HCT116 (cell line): ENCODE measurements around the gene MORC4. TPM values are rescaled to one million over a fixed set of nuclear protein-coding genes. Genes with fewer than 3 reads are reported as not detected.

ENCODE experiments used
- ATAC-seq: fragments of 200-7000 bp; cut with Tn5 transposase; 2 replicates; pipeline ENCODE4 v1.9.1; 2020; ENCODE audit warnings: mild to moderate bottlenecking, moderate library complexity
- BruUV-seq: library from RNA; stranded (reverse); fragments of 400-500 nt; replicated peaks from 2 replicates; lab custom pipeline; 2021; lab: Mats Ljungman, UMichigan
- CTCF ChIA-PET: fragments of 300-600 bp; sonication (Branson Sonifier 250); formaldehyde crosslinking; loops from one replicate; lab custom pipeline; 2021; ENCODE audit warnings: antibody characterized with exemption; lab: Charles Lee
- POLR2A ChIA-PET: fragments of 300-600, 350-600 bp; sonication (Branson Sonifier 250); formaldehyde crosslinking; loops from one replicate; lab custom pipeline; 2021; ENCODE audit warnings: antibody characterized with exemption; lab: Charles Lee
- RAD21 ChIA-PET, 2 experiments: fragments of 300-600 bp; sonication (Branson Sonifier 250); formaldehyde crosslinking; loops; one replicate each; lab custom pipeline; 2023; ENCODE audit warnings: low total read pairs in 2 of 2; ENCODE audit not compliant: uncharacterized antibody in 2 of 2, unreplicated experiment in 2 of 2, low non-redundant PET in 1 of 2; lab: Charles Lee
- DNase-seq: peaks from one replicate; pipeline ENCODE4 v3.0.0-alpha.2; 2010; ENCODE audit warnings: low read depth, low spot score
- H2AFZ ChIP-seq: fragments of 200-600 bp; shearing (Covaris generic), sonication (generic); 2 replicates; pipeline ENCODE4 v1.6.1; 2017; ENCODE audit warnings: low read depth, mixed run types, mixed read lengths, antibody characterized with exemption, low read length; ENCODE audit not compliant: poor library complexity, severe bottlenecking
- H3K27ac ChIP-seq: 2 replicates; pipeline ENCODE4 v1.5.1; 2012; ENCODE audit warnings: low read depth, low read length
- H3K27me3 ChIP-seq: fragments of 200-600 bp; sonication (generic); 2 replicates; pipeline ENCODE4 v1.6.1; 2016; ENCODE audit warnings: mixed run types, low read length, mixed read lengths; ENCODE audit not compliant: insufficient read depth
- H3K36me3 ChIP-seq, 2 experiments: fragments of 200-500 bp in 1 of 2; fragments of 200-600 bp in 1 of 2; sonication (Bioruptor generic) in 1 of 2; sonication (generic) in 1 of 2; 2 replicates each; pipeline versions ENCODE4 v1.5.1 to v1.6.1; 2014 to 2016; ENCODE audit warnings: low read length in 2 of 2, inconsistent platforms in 1 of 2, mixed read lengths in 1 of 2, mixed run types in 1 of 2; ENCODE audit not compliant: insufficient read depth in 2 of 2, control insufficient read depth in 1 of 2
- H3K4me1 ChIP-seq, 2 experiments: fragments of 200-600 bp in 1 of 2; sonication (generic) in 1 of 2; 2 replicates each; pipeline versions ENCODE4 v1.5.1 to v1.6.1; 2012 to 2017; ENCODE audit warnings: low read length in 2 of 2, inconsistent platforms in 1 of 2, mild to moderate bottlenecking in 1 of 2, mixed read lengths in 1 of 2, mixed run types in 1 of 2, moderate library complexity in 1 of 2; ENCODE audit not compliant: insufficient read depth in 2 of 2, control insufficient read depth in 1 of 2
- H3K4me2 ChIP-seq: fragments of 200-600 bp; sonication (generic); 2 replicates; pipeline ENCODE4 v1.6.1; 2017; ENCODE audit warnings: mixed run types, low read length, mixed read lengths
- H3K4me3 ChIP-seq, 2 experiments: fragments of 200-600 bp in 1 of 2; sonication (generic) in 1 of 2; replicated peaks in 1 of 2; 2 replicates each; pipeline ENCODE4 v1.5.1; 2011 to 2016; ENCODE audit warnings: low read length in 2 of 2, control low read depth in 1 of 2, low read depth in 1 of 2, mild to moderate bottlenecking in 1 of 2, mixed read lengths in 1 of 2, mixed run types in 1 of 2
- H3K79me2 ChIP-seq: fragments of 200-600 bp; sonication (generic); 2 replicates; pipeline ENCODE4 v1.6.1; 2017; ENCODE audit warnings: mild to moderate bottlenecking, mixed run types, low read length, moderate library complexity, mixed read lengths; ENCODE audit not compliant: insufficient read depth
- H3K9ac ChIP-seq: fragments of 200-600 bp; sonication (generic); 2 replicates; pipeline ENCODE4 v1.6.1; 2016; ENCODE audit warnings: low read length, mixed read lengths
- H3K9me2 ChIP-seq: fragments of 200-600 bp; sonication (generic), shearing (Covaris generic); 2 replicates; pipeline ENCODE4 v1.6.1; 2017; ENCODE audit warnings: mixed run types, mild to moderate bottlenecking, moderate library complexity; ENCODE audit not compliant: insufficient read depth
- H3K9me3 ChIP-seq, 2 experiments: fragments of 200-500 bp in 1 of 2; fragments of 200-600 bp in 1 of 2; sonication (Bioruptor generic) in 1 of 2; sonication (generic) in 1 of 2; 2 replicates each; pipeline ENCODE4 v1.6.1; 2014 to 2017; ENCODE audit warnings: low read length in 2 of 2, mixed read lengths in 2 of 2, inconsistent platforms in 1 of 2, low read depth in 1 of 2, mild to moderate bottlenecking in 1 of 2, mixed run types in 1 of 2, moderate library complexity in 1 of 2; ENCODE audit not compliant: control insufficient read depth in 1 of 2, insufficient read depth in 1 of 2
- H4K20me1 ChIP-seq: fragments of 200-600 bp; sonication (generic), shearing (Covaris generic); 2 replicates; pipeline ENCODE4 v1.6.1; 2017; ENCODE audit warnings: mixed run types, mild to moderate bottlenecking, moderate library complexity; ENCODE audit not compliant: insufficient read depth
- CBX3 ChIP-seq: IDR thresholded peaks from 2 replicates; pipeline ENCODE4 v1.6.1; 2012; ENCODE audit warnings: low read depth
- CEBPB ChIP-seq: IDR thresholded peaks from 2 replicates; pipeline ENCODE4 v1.6.1; 2012; ENCODE audit warnings: low read depth
- EGR1 ChIP-seq: IDR thresholded peaks from 2 replicates; pipeline ENCODE4 v1.6.1; 2012; ENCODE audit warnings: low read depth
- ELF1 ChIP-seq: IDR thresholded peaks from 2 replicates; pipeline ENCODE4 v1.6.1; 2012; ENCODE audit warnings: low read depth, borderline replicate concordance
- EZH2 ChIP-seq: fragments of 200-600 bp; sonication (generic); IDR thresholded peaks from 2 replicates; pipeline ENCODE4 v1.6.1; 2017; ENCODE audit warnings: antibody characterized with exemption, mixed run types
- EZH2phosphoT487 ChIP-seq: fragments of 200-600 bp; IDR thresholded peaks from 2 replicates; pipeline ENCODE4 v1.6.1; 2018; ENCODE audit warnings: antibody characterized with exemption, borderline replicate concordance
- FOSL1 ChIP-seq: IDR thresholded peaks from 2 replicates; pipeline ENCODE4 v1.6.1; 2012; ENCODE audit warnings: low read depth
- JUND ChIP-seq: IDR thresholded peaks from 2 replicates; pipeline ENCODE4 v1.6.1; 2012
- POLR2A ChIP-seq: IDR thresholded peaks from 2 replicates; pipeline ENCODE4 v1.7.0; 2011; ENCODE audit warnings: borderline replicate concordance; ENCODE audit not compliant: insufficient read depth, insufficient read length; ENCODE audit errors: extremely low read depth
- POLR2AphosphoS5 ChIP-seq: IDR thresholded peaks from 2 replicates; pipeline ENCODE4 v1.6.1; 2011; ENCODE audit warnings: mild to moderate bottlenecking, low read depth, low read length, moderate library complexity
- RAD21 ChIP-seq: IDR thresholded peaks from 2 replicates; pipeline ENCODE4 v1.6.1; 2012; ENCODE audit warnings: low read depth, mild to moderate bottlenecking
- SIN3A ChIP-seq: IDR thresholded peaks from 2 replicates; pipeline ENCODE4 v1.6.1; 2012; ENCODE audit warnings: low read depth
- SP1 ChIP-seq: IDR thresholded peaks from 2 replicates; pipeline ENCODE4 v1.6.1; 2012; ENCODE audit warnings: low read depth
- SRF ChIP-seq: IDR thresholded peaks from 2 replicates; pipeline ENCODE4 v1.6.1; 2012; ENCODE audit warnings: low read depth
- TCF7L2 ChIP-seq: IDR thresholded peaks from 2 replicates; pipeline ENCODE4 v1.7.0; 2011; ENCODE audit warnings: borderline replicate concordance, inconsistent platforms; ENCODE audit not compliant: insufficient read depth, insufficient read length; ENCODE audit errors: extremely low read depth
- YY1 ChIP-seq: IDR thresholded peaks from 2 replicates; pipeline ENCODE4 v1.6.1; 2011; ENCODE audit warnings: low read length, low read depth, moderate library complexity, mild to moderate bottlenecking; ENCODE audit not compliant: insufficient replicate concordance; ENCODE audit errors: extremely low read depth
- ZFX ChIP-seq: fragments of 450-650 bp; IDR thresholded peaks from 2 replicates; pipeline ENCODE4 v1.6.1; 2017
- ZNF274 ChIP-seq: fragments of 200-500 bp; sonication (Bioruptor generic); IDR thresholded peaks from 2 replicates; pipeline ENCODE4 v1.6.1; 2014; ENCODE audit warnings: mild to moderate bottlenecking, low read depth, low read length, inconsistent platforms
- intact Hi-C: fragments of 100-400 bp; cut with micrococcal nuclease; formaldehyde crosslinking; loops from 2 replicates; pipeline ENCODE4 v1.10.0; 2022
- total RNA-seq: library from RNA; stranded (reverse); gene quantifications from one replicate; pipeline ENCODE4 v1.2.1, GENCODE V29; 2021; ENCODE audit not compliant: unreplicated experiment
- TF ChIP-seq, protein P1 (sequence below), 3 experiments: fragments of 200-600 bp in 1 of 3; sonication (generic) in 1 of 3; IDR thresholded peaks in 2 of 3; conservative IDR thresholded peaks in 1 of 3; 2 replicates each; pipeline ENCODE4 v1.5.1; 2012 to 2017; ENCODE audit warnings: low read depth in 2 of 3, low read length in 2 of 3, antibody characterized with exemption in 1 of 3, borderline replicate concordance in 1 of 3, control low read depth in 1 of 3, mild to moderate bottlenecking in 1 of 3, mixed read lengths in 1 of 3, mixed run types in 1 of 3, moderate library complexity in 1 of 3; ENCODE audit not compliant: insufficient read depth in 1 of 3
- TF ChIP-seq, protein P2 (sequence below): IDR thresholded peaks from 2 replicates; pipeline ENCODE4 v1.6.1; 2012; ENCODE audit warnings: low read depth
- TF ChIP-seq, protein P3 (sequence below): IDR thresholded peaks from 2 replicates; pipeline ENCODE4 v1.6.1; 2012
- TF ChIP-seq, protein P4 (sequence below): IDR thresholded peaks from 2 replicates; pipeline ENCODE4 v1.6.1; 2012

The MORC4 gene
- total RNA-seq, 1 experiment from 2014 or later = 20.6 TPM

DNA sequence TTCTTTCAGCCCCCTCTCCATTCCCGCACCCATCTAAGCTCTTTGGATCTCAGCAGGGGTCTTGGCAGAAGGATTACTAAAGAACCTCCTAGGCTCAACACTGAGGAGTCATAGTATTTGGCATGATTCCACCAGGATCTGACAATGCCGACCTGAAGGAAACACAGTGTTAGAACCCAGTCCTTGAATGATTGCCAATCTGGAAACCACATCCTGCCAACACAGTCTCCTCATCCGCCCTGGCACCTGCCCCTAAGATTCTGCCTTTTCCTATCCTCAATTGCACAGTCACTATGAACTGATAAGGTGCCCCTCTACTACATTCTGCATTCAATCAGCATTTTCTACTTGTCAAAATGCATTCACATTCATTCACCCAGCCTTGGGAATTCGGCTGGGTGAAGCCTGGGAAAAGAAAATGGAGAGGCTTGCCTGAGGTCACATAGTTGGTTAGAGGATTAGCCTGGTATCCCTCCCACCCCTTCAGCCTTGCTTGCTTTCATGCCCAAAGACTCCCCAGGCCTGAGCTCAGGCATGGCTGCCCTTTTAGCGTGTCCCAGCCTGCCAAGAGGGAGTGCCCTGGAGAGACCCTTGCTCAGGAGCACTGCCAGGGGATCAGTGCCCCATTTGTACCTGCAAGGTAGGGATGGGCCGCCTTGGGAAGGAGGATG lies 82.0 kb downstream of the MORC4 start:
- intact Hi-C loops = no loop called here
- no TSS peak for BruUV-seq
- DNase-seq (peak; percentile 88), ATAC-seq (peak; percentile 84)
- Histone ChIP-seq H3K4me2 (peak overlapping the region; percentile 69), H3K9me3 (no peaks in the 10 kb centered on the region), H3K27me3 (no peaks in the 10 kb centered on the region), H3K4me1 (peaks cover 35 to 37% of the 10 kb centered on the region in 2 experiments), H3K9ac (no peak overlapping the region), H4K20me1 (no peaks in the 10 kb centered on the region), H2AFZ (no peak overlapping the region), H3K9me2 (no peaks in the 10 kb centered on the region), H3K4me3 (0 out of 4 replicates have a peak overlapping the region, but pooled peaks of 1 of the 2 experiments have one; percentile 16), H3K36me3 (no peaks in the 10 kb centered on the region), H3K79me2 (no peaks in the 10 kb centered on the region), H3K27ac (peak overlapping the region; percentile 55)
- ChIA-PET RAD21 (no interaction called here), POLR2A (no interaction called here), CTCF (no interaction called here)
- TF ChIP-seq POLR2A (no peak), EZH2 (no peak), YY1 (no peak), CBX3 (peak; percentile 26; the same call in 1 of the 2 replicates), SIN3A (peak; percentile 32; the same call in 1 of the 2 replicates), EGR1 (no peak), JUND (peak; percentile 62), SRF (no peak), SP1 (peak; percentile 75), EZH2phosphoT487 (no peak), ZNF274 (no peak), POLR2AphosphoS5 (peak; percentile 57), ZFX (no peak), ELF1 (no peak), FOSL1 (peak; percentile 52), TCF7L2 (peak; percentile 98), CEBPB (peak; percentile 63), RAD21 (no peak)
- TF ChIP-seq, protein P1, sequence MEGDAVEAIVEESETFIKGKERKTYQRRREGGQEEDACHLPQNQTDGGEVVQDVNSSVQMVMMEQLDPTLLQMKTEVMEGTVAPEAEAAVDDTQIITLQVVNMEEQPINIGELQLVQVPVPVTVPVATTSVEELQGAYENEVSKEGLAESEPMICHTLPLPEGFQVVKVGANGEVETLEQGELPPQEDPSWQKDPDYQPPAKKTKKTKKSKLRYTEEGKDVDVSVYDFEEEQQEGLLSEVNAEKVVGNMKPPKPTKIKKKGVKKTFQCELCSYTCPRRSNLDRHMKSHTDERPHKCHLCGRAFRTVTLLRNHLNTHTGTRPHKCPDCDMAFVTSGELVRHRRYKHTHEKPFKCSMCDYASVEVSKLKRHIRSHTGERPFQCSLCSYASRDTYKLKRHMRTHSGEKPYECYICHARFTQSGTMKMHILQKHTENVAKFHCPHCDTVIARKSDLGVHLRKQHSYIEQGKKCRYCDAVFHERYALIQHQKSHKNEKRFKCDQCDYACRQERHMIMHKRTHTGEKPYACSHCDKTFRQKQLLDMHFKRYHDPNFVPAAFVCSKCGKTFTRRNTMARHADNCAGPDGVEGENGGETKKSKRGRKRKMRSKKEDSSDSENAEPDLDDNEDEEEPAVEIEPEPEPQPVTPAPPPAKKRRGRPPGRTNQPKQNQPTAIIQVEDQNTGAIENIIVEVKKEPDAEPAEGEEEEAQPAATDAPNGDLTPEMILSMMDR (IDR thresholded peaks at IDR 0.05 in 2 of 3, conservative IDR thresholded peaks at IDR 0.05 in 1 of 3; ENCODE audit: borderline replicate concordance in 1 of 3, insufficient read depth in 1 of 3, low read depth in 2 of 3, low read length in 2 of 3) = no peak
- TF ChIP-seq, protein P2, sequence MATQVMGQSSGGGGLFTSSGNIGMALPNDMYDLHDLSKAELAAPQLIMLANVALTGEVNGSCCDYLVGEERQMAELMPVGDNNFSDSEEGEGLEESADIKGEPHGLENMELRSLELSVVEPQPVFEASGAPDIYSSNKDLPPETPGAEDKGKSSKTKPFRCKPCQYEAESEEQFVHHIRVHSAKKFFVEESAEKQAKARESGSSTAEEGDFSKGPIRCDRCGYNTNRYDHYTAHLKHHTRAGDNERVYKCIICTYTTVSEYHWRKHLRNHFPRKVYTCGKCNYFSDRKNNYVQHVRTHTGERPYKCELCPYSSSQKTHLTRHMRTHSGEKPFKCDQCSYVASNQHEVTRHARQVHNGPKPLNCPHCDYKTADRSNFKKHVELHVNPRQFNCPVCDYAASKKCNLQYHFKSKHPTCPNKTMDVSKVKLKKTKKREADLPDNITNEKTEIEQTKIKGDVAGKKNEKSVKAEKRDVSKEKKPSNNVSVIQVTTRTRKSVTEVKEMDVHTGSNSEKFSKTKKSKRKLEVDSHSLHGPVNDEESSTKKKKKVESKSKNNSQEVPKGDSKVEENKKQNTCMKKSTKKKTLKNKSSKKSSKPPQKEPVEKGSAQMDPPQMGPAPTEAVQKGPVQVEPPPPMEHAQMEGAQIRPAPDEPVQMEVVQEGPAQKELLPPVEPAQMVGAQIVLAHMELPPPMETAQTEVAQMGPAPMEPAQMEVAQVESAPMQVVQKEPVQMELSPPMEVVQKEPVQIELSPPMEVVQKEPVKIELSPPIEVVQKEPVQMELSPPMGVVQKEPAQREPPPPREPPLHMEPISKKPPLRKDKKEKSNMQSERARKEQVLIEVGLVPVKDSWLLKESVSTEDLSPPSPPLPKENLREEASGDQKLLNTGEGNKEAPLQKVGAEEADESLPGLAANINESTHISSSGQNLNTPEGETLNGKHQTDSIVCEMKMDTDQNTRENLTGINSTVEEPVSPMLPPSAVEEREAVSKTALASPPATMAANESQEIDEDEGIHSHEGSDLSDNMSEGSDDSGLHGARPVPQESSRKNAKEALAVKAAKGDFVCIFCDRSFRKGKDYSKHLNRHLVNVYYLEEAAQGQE = no peak
- TF ChIP-seq, protein P3, sequence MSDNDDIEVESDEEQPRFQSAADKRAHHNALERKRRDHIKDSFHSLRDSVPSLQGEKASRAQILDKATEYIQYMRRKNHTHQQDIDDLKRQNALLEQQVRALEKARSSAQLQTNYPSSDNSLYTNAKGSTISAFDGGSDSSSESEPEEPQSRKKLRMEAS = 0 out of 2 replicates have a peak, but pooled peaks have one; percentile 21
- TF ChIP-seq, protein P4, sequence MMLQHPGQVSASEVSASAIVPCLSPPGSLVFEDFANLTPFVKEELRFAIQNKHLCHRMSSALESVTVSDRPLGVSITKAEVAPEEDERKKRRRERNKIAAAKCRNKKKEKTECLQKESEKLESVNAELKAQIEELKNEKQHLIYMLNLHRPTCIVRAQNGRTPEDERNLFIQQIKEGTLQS = no peak
